ENCODE measurements around the gene TTBK1. TPM values are rescaled to one million over a fixed set of nuclear protein-coding genes. Genes with fewer than 3 reads are reported as not detected.

The TTBK1 gene
- total and polyA plus RNA-seq, 10 of the 15 experiments (the other 5 are each of a cell fraction or from before 2014, with no cell fraction given) = 0.05 to 0.27 TPM; not detected in 8

GRCh38 chr6:43246301-43247113 is 3.2 kb downstream of the TTBK1 start (continued):
- TF ChIP-seq GATAD2B (conservative IDR thresholded peaks at IDR 0.05; ENCODE audit: low read depth) = peak; percentile 27; the same call in 1 of the 2 replicates
- no peak for TF ChIP-seq TCF7 (IDR thresholded peaks at IDR 0.05; ENCODE audit: borderline replicate concordance)
- no peak for TF ChIP-seq PAX5 (IDR thresholded peaks at IDR 0.05; ENCODE audit: borderline replicate concordance, low read depth, low read length)
- TF ChIP-seq ASH2L (IDR thresholded peaks at IDR 0.05; ENCODE audit: borderline replicate concordance, low read depth) = no peak
- TF ChIP-seq HDGF (IDR thresholded peaks at IDR 0.05) = no peak
- TF ChIP-seq ZBTB33 (IDR thresholded peaks at IDR 0.05) = no peak; the same call in 1 of the 2 replicates
- no peak for TF ChIP-seq E4F1 (IDR thresholded peaks at IDR 0.05; ENCODE audit: borderline replicate concordance, partially characterized antibody)
- no peak for TF ChIP-seq ZNF24 (IDR thresholded peaks at IDR 0.05)
- TF ChIP-seq ZNF207 (IDR thresholded peaks at IDR 0.05; ENCODE audit: borderline replicate concordance) = no peak
- no peak for TF ChIP-seq PKNOX1 (IDR thresholded peaks at IDR 0.05)
- no peak for TF ChIP-seq CBFB (IDR thresholded peaks at IDR 0.05; ENCODE audit: low read depth)
- TF ChIP-seq BMI1 (IDR thresholded peaks at IDR 0.05; ENCODE audit: borderline replicate concordance) = no peak
- TF ChIP-seq EP300 (IDR thresholded peaks at IDR 0.05; ENCODE audit: borderline replicate concordance in 1 of 2, control insufficient read depth in 1 of 2, low read depth in 2 of 2, low read length in 2 of 2) = no peak
- TF ChIP-seq EGR1 (IDR thresholded peaks at IDR 0.05; ENCODE audit: borderline replicate concordance in 1 of 2, low read depth in 2 of 2, low read length in 2 of 2) = no peak
- no peak for TF ChIP-seq MXI1 (IDR thresholded peaks at IDR 0.05; ENCODE audit: low read depth, low read length)
- TF ChIP-seq MYC (IDR thresholded peaks at IDR 0.05; ENCODE audit: insufficient read depth, insufficient read length, insufficient replicate concordance, low read length, severe bottlenecking) = no peak
- TF ChIP-seq HCFC1 (IDR thresholded peaks at IDR 0.05; ENCODE audit: low read length) = no peak
- TF ChIP-seq FOXM1 (IDR thresholded peaks at IDR 0.05; ENCODE audit: low read depth, low read length) = no peak
- TF ChIP-seq ELK1 (IDR thresholded peaks at IDR 0.05; ENCODE audit: low read depth, low read length) = no peak
- no peak for TF ChIP-seq SUZ12 (IDR thresholded peaks at IDR 0.05; ENCODE audit: unreplicated experiment)
- TF ChIP-seq RELB (IDR thresholded peaks at IDR 0.05; ENCODE audit: low read depth) = no peak

Data from GM12878 (cell line).